Measurements from ENCODE around the gene NFE2L2.

The NFE2L2 gene

DNA sequence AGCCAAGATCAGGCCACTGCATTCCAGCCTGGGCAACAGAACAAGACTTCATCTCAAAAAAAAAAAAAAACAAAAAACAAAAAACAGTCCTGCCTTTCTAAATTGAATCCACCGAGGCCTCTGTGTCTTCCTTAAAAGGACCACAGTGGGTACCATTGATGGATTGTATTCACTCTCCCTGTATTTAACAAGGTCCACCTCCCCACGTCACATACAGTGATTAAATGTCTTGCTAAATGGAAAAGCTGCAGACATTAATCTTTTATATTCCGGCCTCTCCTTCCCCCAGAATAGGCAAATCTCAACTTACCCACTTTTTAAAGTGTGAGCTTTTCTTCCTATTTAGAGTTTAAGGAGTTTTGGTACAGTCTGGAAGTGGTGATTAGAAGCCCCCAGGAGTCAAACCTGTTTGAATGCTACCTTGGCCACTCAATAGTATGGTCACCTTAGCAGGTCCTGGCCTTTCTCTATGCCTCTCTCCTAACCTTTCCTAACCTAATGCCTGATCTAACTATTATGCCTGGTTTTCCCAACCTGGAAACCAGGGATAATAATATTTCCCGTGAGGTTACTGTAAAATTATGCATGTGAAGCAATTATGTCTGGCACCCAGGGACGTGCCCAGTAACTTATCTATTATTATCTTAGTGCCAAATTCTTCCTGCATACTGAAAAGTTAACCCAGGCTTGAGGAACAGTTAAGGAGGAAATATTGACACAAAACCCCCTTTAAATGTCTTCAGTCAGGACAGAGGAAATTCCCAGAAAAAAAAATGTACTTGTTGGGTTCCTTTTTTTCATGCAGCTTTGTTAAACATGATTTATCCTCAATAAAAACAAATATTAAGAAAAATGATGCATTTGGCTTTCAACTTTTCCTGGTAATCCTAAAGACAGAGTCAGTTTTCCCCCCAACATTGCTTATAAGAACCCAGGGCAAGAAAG is 3.1 kb downstream of the NFE2L2 start:
- TF ChIP-seq CTCF (IDR thresholded peaks at IDR 0.05; ENCODE audit: low read depth, low read length): no peak
- in situ Hi-C loops (cut with HindIII; ENCODE audit: low sequenced_read_pairs): no loop called here
- no peak for DNase-seq (ENCODE audit: low read depth, low spot score)
- H3K4me3 ChIP-seq (ENCODE audit: low read depth, low read length): peak overlapping the region; percentile 84

- DNase-seq (ENCODE audit: low read depth, low spot score): no peak
- in situ Hi-C loops (cut with HindIII; ENCODE audit: low sequenced_read_pairs): no loop called here
- no peak overlapping the region for H3K4me3 ChIP-seq (ENCODE audit: low read depth, low read length)
- no peak for TF ChIP-seq CTCF (IDR thresholded peaks at IDR 0.05; ENCODE audit: low read depth, low read length)
Observed at GRCh38 chr2:177260379-177260778, 4.1 kb downstream of the NFE2L2 start.

DNA sequence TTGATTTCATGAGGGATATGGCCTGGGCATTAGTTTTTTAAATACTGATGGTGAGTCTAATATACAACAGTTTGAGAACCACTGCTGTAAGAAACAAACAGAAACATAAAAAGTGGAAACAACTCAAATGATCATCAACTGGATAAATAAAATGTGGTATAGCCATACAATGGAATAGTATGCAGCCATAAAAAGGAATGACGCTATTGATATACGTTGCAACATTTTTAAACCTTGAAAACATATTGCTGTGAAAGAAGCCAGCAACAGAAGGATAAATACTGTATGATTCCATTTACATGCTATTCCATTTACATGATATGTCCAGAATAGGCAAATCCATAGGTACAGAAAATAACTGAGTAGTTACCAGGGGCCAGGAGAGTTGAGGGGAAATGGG is 6.5 kb downstream of the NFE2L2 start:
- no peak overlapping the region for H3K4me3 ChIP-seq (ENCODE audit: low read depth, low read length)
- no peak for TF ChIP-seq CTCF (IDR thresholded peaks at IDR 0.05; ENCODE audit: low read depth, low read length)
- no peak for DNase-seq (ENCODE audit: low read depth, low spot score)
- in situ Hi-C loops (cut with HindIII; ENCODE audit: low sequenced_read_pairs): no loop called here

- H3K4me3 ChIP-seq (ENCODE audit: low read depth, low read length): no peak overlapping the region
- TF ChIP-seq CTCF (IDR thresholded peaks at IDR 0.05; ENCODE audit: low read depth, low read length): no peak
- DNase-seq (ENCODE audit: low read depth, low spot score): no peak
- in situ Hi-C loops (cut with HindIII; ENCODE audit: low sequenced_read_pairs): no loop called here
Observed at GRCh38 chr2:177257471-177257870, 7.1 kb downstream of the NFE2L2 start.

GRCh38 chr2:177256695-177257094 is 7.8 kb downstream of the NFE2L2 start:
- no peak overlapping the region for H3K4me3 ChIP-seq (ENCODE audit: low read depth, low read length)
- no peak for DNase-seq (ENCODE audit: low read depth, low spot score)
- in situ Hi-C loops (cut with HindIII; ENCODE audit: low sequenced_read_pairs): no loop called here
- TF ChIP-seq CTCF (IDR thresholded peaks at IDR 0.05; ENCODE audit: low read depth, low read length): no peak

DNA sequence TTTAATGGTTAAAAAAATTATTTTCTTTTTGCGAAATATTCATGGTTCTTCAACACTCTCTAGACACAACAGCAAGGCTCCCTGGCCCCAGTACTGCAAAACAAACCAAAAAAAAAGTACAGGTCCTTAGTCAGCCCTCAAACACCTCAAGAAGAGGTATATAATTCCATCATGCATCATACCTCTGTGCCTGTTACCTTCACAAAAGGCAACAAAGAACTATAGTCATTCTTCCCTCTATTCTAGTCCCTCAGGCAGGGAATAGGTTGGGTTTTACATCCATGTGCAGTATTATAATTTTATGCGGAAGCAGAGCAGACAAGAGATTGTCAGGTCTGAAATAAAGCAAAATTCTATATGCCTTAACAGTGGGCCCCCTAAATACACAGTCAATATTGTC is 8.5 kb downstream of the NFE2L2 start:
- in situ Hi-C loops (cut with HindIII; ENCODE audit: low sequenced_read_pairs): no loop called here
- H3K4me3 ChIP-seq (ENCODE audit: low read depth, low read length): no peak overlapping the region

More for the DNA sequence above, 8.5 kb downstream of the NFE2L2 start:
- no peak for TF ChIP-seq CTCF (IDR thresholded peaks at IDR 0.05; ENCODE audit: low read depth, low read length)
- no peak for DNase-seq (ENCODE audit: low read depth, low spot score)

Measured in astrocyte of the spinal cord (primary cell).